Endothelial cell of umbilical vein (primary cell): ENCODE results near the gene LRRC8E. TPM values are rescaled to one million over a fixed set of nuclear protein-coding genes. Genes with fewer than 3 reads are reported as not detected.

Experiments used
- BruUV-seq: library from RNA; stranded (reverse); fragments of 400-500 nt; replicated peaks from 2 replicates; lab custom pipeline; 2021; lab: Mats Ljungman, UMichigan
- CTCF ChIA-PET: fragments of 300-600, 350-600 bp; sonication (Branson Sonifier 250); formaldehyde crosslinking; loops from one replicate; lab custom pipeline; 2021; ENCODE audit warnings: antibody characterized with exemption, inconsistent platforms; lab: Charles Lee
- POLR2A ChIA-PET: fragments of 300-600, 350-600 bp; sonication (Branson Sonifier 250); formaldehyde crosslinking; loops from one replicate; lab custom pipeline; 2021; ENCODE audit warnings: antibody characterized with exemption, inconsistent platforms; lab: Charles Lee
- DNase-seq: peaks from one replicate; pipeline ENCODE4 v3.0.0-alpha.2; 2011; ENCODE audit warnings: low read depth, low spot score
- FAIRE-seq: peaks from 2 replicates; lab custom pipeline; 2011; peaks lifted over from hg19 to GRCh38; lab: Jason Lieb, UNC
- H2AFZ ChIP-seq: 2 replicates; pipeline ENCODE4 v1.6.0; 2012; ENCODE audit warnings: low read depth, low read length, control low read depth, inconsistent platforms
- H3K27ac ChIP-seq: 2 replicates; pipeline ENCODE4 v1.5.1; 2011; ENCODE audit warnings: low read depth, mild to moderate bottlenecking, control low read depth, low read length, moderate library complexity; ENCODE audit not compliant: insufficient read depth
- H3K27me3 ChIP-seq, 2 experiments: 2 replicates each; pipeline versions ENCODE4 v1.6.0 to v1.6.1; 2011; ENCODE audit warnings: low read length in 2 of 2, mixed read lengths in 1 of 2; ENCODE audit not compliant: control insufficient read depth in 2 of 2, insufficient read depth in 2 of 2
- H3K36me3 ChIP-seq, 2 experiments: 2 replicates in 1 of 2; 3 replicates in 1 of 2; pipeline ENCODE4 v1.5.1; 2011; ENCODE audit warnings: low read length in 2 of 2, mild to moderate bottlenecking in 1 of 2, moderate library complexity in 1 of 2; ENCODE audit not compliant: control insufficient read depth in 2 of 2, insufficient read depth in 2 of 2; ENCODE audit errors: extremely low read depth in 1 of 2
- H3K4me1 ChIP-seq: 3 replicates; pipeline ENCODE4 v1.5.1; 2011; ENCODE audit warnings: mild to moderate bottlenecking, low read length; ENCODE audit not compliant: control insufficient read depth, insufficient read depth; ENCODE audit errors: extremely low read depth
- H3K4me2 ChIP-seq: 2 replicates; pipeline ENCODE4 v1.6.1; 2011; ENCODE audit warnings: low read length, control low read depth, mixed read lengths; ENCODE audit not compliant: insufficient read depth
- H3K4me3 ChIP-seq, 3 experiments: fragments of 200-600 bp in 1 of 3; sonication (generic), shearing (Covaris generic) in 1 of 3; replicated peaks in 1 of 3; 2 replicates each; pipeline ENCODE4 v1.5.1; 2011 to 2016; ENCODE audit warnings: control low read depth in 3 of 3, low read length in 3 of 3, mild to moderate bottlenecking in 2 of 3, inconsistent platforms in 1 of 3, low read depth in 1 of 3, moderate library complexity in 1 of 3; ENCODE audit not compliant: insufficient read depth in 1 of 3
- H3K79me2 ChIP-seq: 2 replicates; pipeline ENCODE4 v1.6.0; 2012; ENCODE audit warnings: low read length, inconsistent platforms; ENCODE audit not compliant: control insufficient read depth, insufficient read depth
- H3K9ac ChIP-seq: replicated peaks from 2 replicates; pipeline ENCODE3; 2011; ENCODE audit warnings: low read length, control low read depth; ENCODE audit not compliant: insufficient read depth; ENCODE audit errors: extremely low read depth
- H3K9me1 ChIP-seq: replicated peaks from 3 replicates; pipeline ENCODE4 v1.6.0; 2011; ENCODE audit warnings: mild to moderate bottlenecking, low read length; ENCODE audit not compliant: control insufficient read depth, insufficient read depth; ENCODE audit errors: extremely low read depth
- H3K9me3 ChIP-seq: replicated peaks from 2 replicates; pipeline ENCODE4 v1.5.1; 2012; ENCODE audit warnings: low read length, inconsistent platforms; ENCODE audit not compliant: control insufficient read depth, insufficient read depth
- H4K20me1 ChIP-seq: replicated peaks from 2 replicates; pipeline ENCODE3; 2011; ENCODE audit warnings: mild to moderate bottlenecking, low read length; ENCODE audit not compliant: control insufficient read depth, insufficient read depth; ENCODE audit errors: extremely low read depth
- EZH2 ChIP-seq: IDR thresholded peaks from 2 replicates; pipeline ENCODE4 v1.6.1; 2012; ENCODE audit warnings: borderline replicate concordance, low read depth, mild to moderate bottlenecking, moderate library complexity, low read length, inconsistent platforms; ENCODE audit not compliant: severe bottlenecking
- FOS ChIP-seq: IDR thresholded peaks from 2 replicates; pipeline ENCODE4 v1.6.1; 2011; ENCODE audit warnings: mild to moderate bottlenecking, low read length, moderate library complexity, borderline replicate concordance; ENCODE audit not compliant: insufficient read depth
- GATA2 ChIP-seq: IDR thresholded peaks from 2 replicates; pipeline ENCODE4 v1.7.0; 2011; ENCODE audit warnings: low read depth, mild to moderate bottlenecking, moderate library complexity, mixed read lengths, low read length; ENCODE audit not compliant: insufficient read length, insufficient read depth
- JUN ChIP-seq: IDR thresholded peaks from 2 replicates; pipeline ENCODE4 v1.6.1; 2011; ENCODE audit warnings: borderline replicate concordance, low read depth; ENCODE audit not compliant: insufficient read length, insufficient read depth
- MYC ChIP-seq: IDR thresholded peaks from one replicate; pipeline ENCODE4 v1.6.1; 2011; ENCODE audit warnings: mild to moderate bottlenecking, low read depth, low read length
- POLR2A ChIP-seq: IDR thresholded peaks from 2 replicates; pipeline ENCODE4 v1.6.1; 2012; ENCODE audit warnings: low read depth, mild to moderate bottlenecking, control low read depth, low read length
- POLR2AphosphoS5 ChIP-seq: IDR thresholded peaks from 2 replicates; pipeline ENCODE4 v1.6.1; 2012; ENCODE audit warnings: low read depth, mild to moderate bottlenecking, control low read depth, low read length, moderate library complexity; ENCODE audit not compliant: insufficient read depth
- dilution Hi-C: fragments of 300-500 bp; cut with MboI; formaldehyde crosslinking; loops from one replicate; pipeline ENCODE4 v1.15.0; 2019; ENCODE audit warnings: low sequenced_read_pairs; ENCODE audit not compliant: extremely low pct_ligation_motif_present
- intact Hi-C: fragments of 100-400 bp; cut with micrococcal nuclease; formaldehyde crosslinking; loops from one replicate; pipeline ENCODE4 v1.10.0; 2022
- polyA plus RNA-seq, 4 experiments: library from polyadenylated mRNA; depleted of rRNA in 3 of 4; stranded (reverse) in 3 of 4; unstranded in 1 of 4; fragments of >200 nt; gene quantifications; 2 replicates each; pipeline versions ENCODE4 v1.2.1 to v1.2.3, GENCODE V29; 2011 to 2012; ENCODE audit warnings: missing spikeins in 1 of 4
- total RNA-seq: library from RNA; stranded (reverse); gene quantifications from 2 replicates; pipeline ENCODE4 v1.2.3, GENCODE V29; 2021
- TF ChIP-seq, protein P1 (sequence below), 2 donors: IDR thresholded peaks; 1 replicate in 1 of 2; 2 replicates in 1 of 2; pipeline ENCODE4 v1.5.1; 2011; ENCODE audit warnings: low read length in 2 of 2, mild to moderate bottlenecking in 2 of 2, moderate library complexity in 2 of 2, control low read depth in 1 of 2, inconsistent platforms in 1 of 2, low read depth in 1 of 2; ENCODE audit not compliant: insufficient read depth in 1 of 2; ENCODE audit errors: extremely low read depth in 1 of 2
- TF ChIP-seq, protein P2 (sequence below): IDR thresholded peaks from 2 replicates; pipeline ENCODE4 v1.6.1; 2011; ENCODE audit not compliant: insufficient read depth, insufficient read length

Gene LRRC8E
- total and polyA plus RNA-seq, 2 donors (not counting 3 experiments of a cell fraction or from before 2014, with no cell fraction given) = 1.1 to 1.6 TPM

DNA sequence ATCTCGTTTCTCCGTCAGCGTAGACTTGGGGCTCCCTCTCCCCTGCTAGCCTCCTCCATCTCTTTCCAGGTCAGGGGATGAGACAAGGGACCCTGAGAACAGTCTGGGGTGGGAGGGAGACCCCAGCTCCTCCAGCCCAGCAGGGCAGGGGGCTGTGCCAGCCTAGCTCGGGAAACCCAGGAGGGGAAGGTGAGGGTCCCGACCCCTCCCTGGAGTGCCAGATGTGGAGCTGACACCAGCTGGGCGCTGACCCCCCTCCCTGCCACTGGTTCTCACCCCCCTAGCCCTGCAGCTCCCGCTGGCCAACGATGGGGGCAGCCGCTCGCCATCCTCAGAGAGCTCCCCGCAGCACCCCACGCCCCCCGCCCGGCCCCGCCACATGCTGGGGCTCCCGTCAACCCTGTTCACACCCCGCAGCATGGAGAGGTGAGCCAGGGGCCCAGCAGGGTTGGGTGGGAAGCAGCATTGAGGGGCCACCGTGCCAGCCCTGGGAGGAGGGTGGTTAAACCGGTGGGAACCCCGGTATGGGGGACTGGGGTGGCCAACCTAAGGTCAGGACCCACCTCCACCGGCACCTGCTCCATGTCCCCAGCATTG is 21.3 kb downstream of the LRRC8E start:
- FAIRE-seq = no peak
- no TSS peak for BruUV-seq
- no peak overlapping the region for H3K9ac ChIP-seq

More for the DNA sequence above, 21.3 kb downstream of the LRRC8E start:
- ChIA-PET POLR2A (interaction anchor here (0.7 kb wide), 1 partner anchor 49 kb away, joined by 3 read pairs; no protein-coding TSS in a partner anchor), CTCF (no interaction called here)
- H3K27ac ChIP-seq = no peak overlapping the region
- H3K9me3 ChIP-seq = no peaks in the 10 kb centered on the region
- H3K79me2 ChIP-seq = peaks cover 22% of the 10 kb centered on the region
- H3K4me2 ChIP-seq = no peak overlapping the region
- H3K9me1 ChIP-seq = no peaks in the 10 kb centered on the region
- no peak for DNase-seq
- H3K4me3 ChIP-seq = no peak overlapping the region
- H4K20me1 ChIP-seq = no peaks in the 10 kb centered on the region
- peaks cover 5% of the 10 kb centered on the region for H3K4me1 ChIP-seq
- no peak overlapping the region for H2AFZ ChIP-seq
- intact Hi-C loops = no loop called here
- dilution Hi-C loops = no loop called here
- peaks cover 0 to 23% of the 10 kb centered on the region in 2 experiments for H3K36me3 ChIP-seq
- no peak for TF ChIP-seq EZH2
- TF ChIP-seq, protein P1, sequence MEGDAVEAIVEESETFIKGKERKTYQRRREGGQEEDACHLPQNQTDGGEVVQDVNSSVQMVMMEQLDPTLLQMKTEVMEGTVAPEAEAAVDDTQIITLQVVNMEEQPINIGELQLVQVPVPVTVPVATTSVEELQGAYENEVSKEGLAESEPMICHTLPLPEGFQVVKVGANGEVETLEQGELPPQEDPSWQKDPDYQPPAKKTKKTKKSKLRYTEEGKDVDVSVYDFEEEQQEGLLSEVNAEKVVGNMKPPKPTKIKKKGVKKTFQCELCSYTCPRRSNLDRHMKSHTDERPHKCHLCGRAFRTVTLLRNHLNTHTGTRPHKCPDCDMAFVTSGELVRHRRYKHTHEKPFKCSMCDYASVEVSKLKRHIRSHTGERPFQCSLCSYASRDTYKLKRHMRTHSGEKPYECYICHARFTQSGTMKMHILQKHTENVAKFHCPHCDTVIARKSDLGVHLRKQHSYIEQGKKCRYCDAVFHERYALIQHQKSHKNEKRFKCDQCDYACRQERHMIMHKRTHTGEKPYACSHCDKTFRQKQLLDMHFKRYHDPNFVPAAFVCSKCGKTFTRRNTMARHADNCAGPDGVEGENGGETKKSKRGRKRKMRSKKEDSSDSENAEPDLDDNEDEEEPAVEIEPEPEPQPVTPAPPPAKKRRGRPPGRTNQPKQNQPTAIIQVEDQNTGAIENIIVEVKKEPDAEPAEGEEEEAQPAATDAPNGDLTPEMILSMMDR (IDR thresholded peaks at IDR 0.05; ENCODE audit: extremely low read depth in 1 of 2, insufficient read depth in 1 of 2, low read depth in 1 of 2, low read length in 2 of 2) = no peak
- no peak for TF ChIP-seq MYC
- no peak for TF ChIP-seq POLR2A
- TF ChIP-seq FOS = no peak
- no peak for TF ChIP-seq POLR2AphosphoS5
- TF ChIP-seq JUN = no peak
- no peak for TF ChIP-seq GATA2
- TF ChIP-seq, protein P2, sequence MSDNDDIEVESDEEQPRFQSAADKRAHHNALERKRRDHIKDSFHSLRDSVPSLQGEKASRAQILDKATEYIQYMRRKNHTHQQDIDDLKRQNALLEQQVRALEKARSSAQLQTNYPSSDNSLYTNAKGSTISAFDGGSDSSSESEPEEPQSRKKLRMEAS = no peak
- no peaks in the 10 kb centered on the region for H3K27me3 ChIP-seq
